HCT116 (cell line): ENCODE results near the gene DEPDC5. TPM values are rescaled to one million over a fixed set of nuclear protein-coding genes. Genes with fewer than 3 reads are reported as not detected.

Experiments used
- ATAC-seq: fragments of 200-7000 bp; cut with Tn5 transposase; 2 replicates; pipeline ENCODE4 v1.9.1; 2020; ENCODE audit warnings: mild to moderate bottlenecking, moderate library complexity
- BruUV-seq: library from RNA; stranded (reverse); fragments of 400-500 nt; replicated peaks from 2 replicates; lab custom pipeline; 2021; lab: Mats Ljungman, UMichigan
- CTCF ChIA-PET: fragments of 300-600 bp; sonication (Branson Sonifier 250); formaldehyde crosslinking; loops from one replicate; lab custom pipeline; 2021; ENCODE audit warnings: antibody characterized with exemption; lab: Charles Lee
- POLR2A ChIA-PET: fragments of 300-600, 350-600 bp; sonication (Branson Sonifier 250); formaldehyde crosslinking; loops from one replicate; lab custom pipeline; 2021; ENCODE audit warnings: antibody characterized with exemption; lab: Charles Lee
- RAD21 ChIA-PET, 2 experiments: fragments of 300-600 bp; sonication (Branson Sonifier 250); formaldehyde crosslinking; loops; one replicate each; lab custom pipeline; 2023; ENCODE audit warnings: low total read pairs in 2 of 2; ENCODE audit not compliant: uncharacterized antibody in 2 of 2, unreplicated experiment in 2 of 2, low non-redundant PET in 1 of 2; lab: Charles Lee
- DNase-seq: peaks from one replicate; pipeline ENCODE4 v3.0.0-alpha.2; 2010; ENCODE audit warnings: low read depth, low spot score
- H2AFZ ChIP-seq: fragments of 200-600 bp; shearing (Covaris generic), sonication (generic); 2 replicates; pipeline ENCODE4 v1.6.1; 2017; ENCODE audit warnings: low read depth, mixed run types, mixed read lengths, antibody characterized with exemption, low read length; ENCODE audit not compliant: poor library complexity, severe bottlenecking
- H3K27ac ChIP-seq: 2 replicates; pipeline ENCODE4 v1.5.1; 2012; ENCODE audit warnings: low read depth, low read length
- H3K27me3 ChIP-seq: fragments of 200-600 bp; sonication (generic); 2 replicates; pipeline ENCODE4 v1.6.1; 2016; ENCODE audit warnings: mixed run types, low read length, mixed read lengths; ENCODE audit not compliant: insufficient read depth
- H3K36me3 ChIP-seq, 2 experiments: fragments of 200-500 bp in 1 of 2; fragments of 200-600 bp in 1 of 2; sonication (Bioruptor generic) in 1 of 2; sonication (generic) in 1 of 2; 2 replicates each; pipeline versions ENCODE4 v1.5.1 to v1.6.1; 2014 to 2016; ENCODE audit warnings: low read length in 2 of 2, inconsistent platforms in 1 of 2, mixed read lengths in 1 of 2, mixed run types in 1 of 2; ENCODE audit not compliant: insufficient read depth in 2 of 2, control insufficient read depth in 1 of 2
- H3K4me1 ChIP-seq, 2 experiments: fragments of 200-600 bp in 1 of 2; sonication (generic) in 1 of 2; 2 replicates each; pipeline versions ENCODE4 v1.5.1 to v1.6.1; 2012 to 2017; ENCODE audit warnings: low read length in 2 of 2, inconsistent platforms in 1 of 2, mild to moderate bottlenecking in 1 of 2, mixed read lengths in 1 of 2, mixed run types in 1 of 2, moderate library complexity in 1 of 2; ENCODE audit not compliant: insufficient read depth in 2 of 2, control insufficient read depth in 1 of 2
- H3K4me2 ChIP-seq: fragments of 200-600 bp; sonication (generic); 2 replicates; pipeline ENCODE4 v1.6.1; 2017; ENCODE audit warnings: mixed run types, low read length, mixed read lengths
- H3K4me3 ChIP-seq, 2 experiments: fragments of 200-600 bp in 1 of 2; sonication (generic) in 1 of 2; replicated peaks in 1 of 2; 2 replicates each; pipeline ENCODE4 v1.5.1; 2011 to 2016; ENCODE audit warnings: low read length in 2 of 2, control low read depth in 1 of 2, low read depth in 1 of 2, mild to moderate bottlenecking in 1 of 2, mixed read lengths in 1 of 2, mixed run types in 1 of 2
- H3K79me2 ChIP-seq: fragments of 200-600 bp; sonication (generic); 2 replicates; pipeline ENCODE4 v1.6.1; 2017; ENCODE audit warnings: mild to moderate bottlenecking, mixed run types, low read length, moderate library complexity, mixed read lengths; ENCODE audit not compliant: insufficient read depth
- H3K9ac ChIP-seq: fragments of 200-600 bp; sonication (generic); 2 replicates; pipeline ENCODE4 v1.6.1; 2016; ENCODE audit warnings: low read length, mixed read lengths
- H3K9me2 ChIP-seq: fragments of 200-600 bp; sonication (generic), shearing (Covaris generic); 2 replicates; pipeline ENCODE4 v1.6.1; 2017; ENCODE audit warnings: mixed run types, mild to moderate bottlenecking, moderate library complexity; ENCODE audit not compliant: insufficient read depth
- H3K9me3 ChIP-seq, 2 experiments: fragments of 200-500 bp in 1 of 2; fragments of 200-600 bp in 1 of 2; sonication (Bioruptor generic) in 1 of 2; sonication (generic) in 1 of 2; 2 replicates each; pipeline ENCODE4 v1.6.1; 2014 to 2017; ENCODE audit warnings: low read length in 2 of 2, mixed read lengths in 2 of 2, inconsistent platforms in 1 of 2, low read depth in 1 of 2, mild to moderate bottlenecking in 1 of 2, mixed run types in 1 of 2, moderate library complexity in 1 of 2; ENCODE audit not compliant: control insufficient read depth in 1 of 2, insufficient read depth in 1 of 2
- H4K20me1 ChIP-seq: fragments of 200-600 bp; sonication (generic), shearing (Covaris generic); 2 replicates; pipeline ENCODE4 v1.6.1; 2017; ENCODE audit warnings: mixed run types, mild to moderate bottlenecking, moderate library complexity; ENCODE audit not compliant: insufficient read depth
- CBX3 ChIP-seq: IDR thresholded peaks from 2 replicates; pipeline ENCODE4 v1.6.1; 2012; ENCODE audit warnings: low read depth
- EGR1 ChIP-seq: IDR thresholded peaks from 2 replicates; pipeline ENCODE4 v1.6.1; 2012; ENCODE audit warnings: low read depth
- ELF1 ChIP-seq: IDR thresholded peaks from 2 replicates; pipeline ENCODE4 v1.6.1; 2012; ENCODE audit warnings: low read depth, borderline replicate concordance
- EZH2phosphoT487 ChIP-seq: fragments of 200-600 bp; IDR thresholded peaks from 2 replicates; pipeline ENCODE4 v1.6.1; 2018; ENCODE audit warnings: antibody characterized with exemption, borderline replicate concordance
- FOSL1 ChIP-seq: IDR thresholded peaks from 2 replicates; pipeline ENCODE4 v1.6.1; 2012; ENCODE audit warnings: low read depth
- JUND ChIP-seq: IDR thresholded peaks from 2 replicates; pipeline ENCODE4 v1.6.1; 2012
- MAX ChIP-seq: IDR thresholded peaks from 2 replicates; pipeline ENCODE4 v1.6.1; 2012
- POLR2AphosphoS5 ChIP-seq: IDR thresholded peaks from 2 replicates; pipeline ENCODE4 v1.6.1; 2011; ENCODE audit warnings: mild to moderate bottlenecking, low read depth, low read length, moderate library complexity
- RAD21 ChIP-seq: IDR thresholded peaks from 2 replicates; pipeline ENCODE4 v1.6.1; 2012; ENCODE audit warnings: low read depth, mild to moderate bottlenecking
- REST ChIP-seq: IDR thresholded peaks from 2 replicates; pipeline ENCODE4 v1.6.1; 2012; ENCODE audit warnings: low read depth
- SIN3A ChIP-seq: IDR thresholded peaks from 2 replicates; pipeline ENCODE4 v1.6.1; 2012; ENCODE audit warnings: low read depth
- SP1 ChIP-seq: IDR thresholded peaks from 2 replicates; pipeline ENCODE4 v1.6.1; 2012; ENCODE audit warnings: low read depth
- TCF7L2 ChIP-seq: IDR thresholded peaks from 2 replicates; pipeline ENCODE4 v1.7.0; 2011; ENCODE audit warnings: borderline replicate concordance, inconsistent platforms; ENCODE audit not compliant: insufficient read depth, insufficient read length; ENCODE audit errors: extremely low read depth
- YY1 ChIP-seq: IDR thresholded peaks from 2 replicates; pipeline ENCODE4 v1.6.1; 2011; ENCODE audit warnings: low read length, low read depth, moderate library complexity, mild to moderate bottlenecking; ENCODE audit not compliant: insufficient replicate concordance; ENCODE audit errors: extremely low read depth
- ZFX ChIP-seq: fragments of 450-650 bp; IDR thresholded peaks from 2 replicates; pipeline ENCODE4 v1.6.1; 2017
- ZNF274 ChIP-seq: fragments of 200-500 bp; sonication (Bioruptor generic); IDR thresholded peaks from 2 replicates; pipeline ENCODE4 v1.6.1; 2014; ENCODE audit warnings: mild to moderate bottlenecking, low read depth, low read length, inconsistent platforms
- intact Hi-C: fragments of 100-400 bp; cut with micrococcal nuclease; formaldehyde crosslinking; loops from 2 replicates; pipeline ENCODE4 v1.10.0; 2022
- total RNA-seq: library from RNA; stranded (reverse); gene quantifications from one replicate; pipeline ENCODE4 v1.2.1, GENCODE V29; 2021; ENCODE audit not compliant: unreplicated experiment
- TF ChIP-seq, protein P1 (sequence below): IDR thresholded peaks from 2 replicates; pipeline ENCODE4 v1.6.1; 2011; ENCODE audit warnings: mild to moderate bottlenecking, low read length, moderate library complexity; ENCODE audit not compliant: insufficient replicate concordance; ENCODE audit errors: extremely low read depth

The DEPDC5 gene
- total RNA-seq, 1 experiment from 2014 or later: 35.0 TPM

- no peaks in the 10 kb centered on the region for H3K27me3 ChIP-seq
- H2AFZ ChIP-seq: no peak overlapping the region
- ChIA-PET CTCF (no interaction called here), POLR2A (no interaction called here), RAD21 (no interaction called here)
- no peaks in the 10 kb centered on the region for H4K20me1 ChIP-seq
- no peak overlapping the region for H3K27ac ChIP-seq
- no peak for TF ChIP-seq FOSL1
- TF ChIP-seq SP1: no peak
- no peak for TF ChIP-seq TCF7L2
- no peak for TF ChIP-seq YY1
- TF ChIP-seq ELF1: no peak
- no peak for TF ChIP-seq CBX3
- no peak for TF ChIP-seq SIN3A
- no peak for TF ChIP-seq EGR1
- TF ChIP-seq ZFX: no peak
- no peak for TF ChIP-seq RAD21
- no peak for TF ChIP-seq ZNF274
- no peak for TF ChIP-seq MAX
- no peak for TF ChIP-seq EZH2phosphoT487
- TF ChIP-seq POLR2AphosphoS5: no peak
- TF ChIP-seq, protein P1, sequence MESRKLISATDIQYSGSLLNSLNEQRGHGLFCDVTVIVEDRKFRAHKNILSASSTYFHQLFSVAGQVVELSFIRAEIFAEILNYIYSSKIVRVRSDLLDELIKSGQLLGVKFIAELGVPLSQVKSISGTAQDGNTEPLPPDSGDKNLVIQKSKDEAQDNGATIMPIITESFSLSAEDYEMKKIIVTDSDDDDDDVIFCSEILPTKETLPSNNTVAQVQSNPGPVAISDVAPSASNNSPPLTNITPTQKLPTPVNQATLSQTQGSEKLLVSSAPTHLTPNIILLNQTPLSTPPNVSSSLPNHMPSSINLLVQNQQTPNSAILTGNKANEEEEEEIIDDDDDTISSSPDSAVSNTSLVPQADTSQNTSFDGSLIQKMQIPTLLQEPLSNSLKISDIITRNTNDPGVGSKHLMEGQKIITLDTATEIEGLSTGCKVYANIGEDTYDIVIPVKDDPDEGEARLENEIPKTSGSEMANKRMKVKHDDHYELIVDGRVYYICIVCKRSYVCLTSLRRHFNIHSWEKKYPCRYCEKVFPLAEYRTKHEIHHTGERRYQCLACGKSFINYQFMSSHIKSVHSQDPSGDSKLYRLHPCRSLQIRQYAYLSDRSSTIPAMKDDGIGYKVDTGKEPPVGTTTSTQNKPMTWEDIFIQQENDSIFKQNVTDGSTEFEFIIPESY: no peak
- no peak for TF ChIP-seq REST
- no peak for TF ChIP-seq JUND
- H3K4me2 ChIP-seq: no peak overlapping the region
- DNase-seq (no peak), ATAC-seq (no peak)
- H3K36me3 ChIP-seq: peaks cover 10 to 24% of the 10 kb centered on the region in 2 experiments; a peak in 3 of 4 replicates
- H3K9me2 ChIP-seq: no peaks in the 10 kb centered on the region
- no TSS peak for BruUV-seq
- intact Hi-C loops: no loop called here
- no peaks in the 10 kb centered on the region for H3K9me3 ChIP-seq
- H3K79me2 ChIP-seq: no peaks in the 10 kb centered on the region
- no peak overlapping the region for H3K9ac ChIP-seq
- peaks cover 0 to 9% of the 10 kb centered on the region in 2 experiments; a peak in 2 of 4 replicates for H3K4me1 ChIP-seq
- no peak overlapping the region for H3K4me3 ChIP-seq
These were observed 86.2 kb downstream of the DEPDC5 start for GRCh38 chr22:31839986-31840385.
